Stimulated activated CD4-positive, alpha-beta T cell treated with anti-CD3 and anti-CD28 coated beads, Interleukin-12 subunit alpha, Interleukin-12 subunit beta, amount 100 ng/mL, for 48 hours (primary cell): ENCODE results near the gene NDRG2.

Source experiments
- DNase-seq, 3 donors: peaks; one replicate each; pipeline ENCODE4 v3.0.0-alpha.2; 2020; ENCODE audit warnings: low read depth in 2 of 3, low spot score in 1 of 3

The NDRG2 gene

GRCh38 chr14:21036751-21037150 lies 11.9 kb upstream of the NDRG2 start:
- no peak for DNase-seq

- no peak for DNase-seq
Measured at GRCh38 chr14:21034707-21035106, 9.8 kb upstream of the NDRG2 start, which contains the start of gene RNASE13. TSS of gene RNASE13 (minus strand) at chr14:21034807. CDS start at chr14:21034288, 519 bp downstream.

- no peak for DNase-seq
Measured at GRCh38 chr14:21033133-21033698, 8.4 kb upstream of the NDRG2 start.

- DNase-seq = no peak
Measured at GRCh38 chr14:21032326-21033132, 7.7 kb upstream of the NDRG2 start.

- DNase-seq = no peak
Measured at GRCh38 chr14:21030531-21030930, 5.7 kb upstream of the NDRG2 start.

- no peak for DNase-seq
Measured at GRCh38 chr14:21029917-21030316, 5.1 kb upstream of the NDRG2 start, which contains the start of gene TPPP2. TSS of gene TPPP2 (plus strand) at chr14:21030217. CDS start at chr14:21030582, 365 bp downstream.

- DNase-seq = no peak
Measured at GRCh38 chr14:21026988-21027315, 2.1 kb upstream of the NDRG2 start.

- DNase-seq = no peak
Measured at GRCh38 chr14:21026274-21026987, 1.6 kb upstream of the NDRG2 start.

GRCh38 chr14:21025371-21026273 lies 761 bp upstream of the NDRG2 start:
- DNase-seq = no peak

- DNase-seq = no peak
Measured at GRCh38 chr14:21023817-21024584, 860 bp downstream of the NDRG2 start.

GRCh38 chr14:21023174-21023573 lies 1.7 kb downstream of the NDRG2 start:
- DNase-seq = no peak

GRCh38 chr14:21022686-21023085 lies 2.2 kb downstream of the NDRG2 start:
- no peak for DNase-seq

GRCh38 chr14:21020977-21021545 lies 3.8 kb downstream of the NDRG2 start:
- DNase-seq = no peak

GRCh38 chr14:21019366-21019765 lies 5.5 kb downstream of the NDRG2 start:
- no peak for DNase-seq

- no peak for DNase-seq
Measured at GRCh38 chr14:21018781-21019180, 6.1 kb downstream of the NDRG2 start.

GRCh38 chr14:21018286-21018685 lies 6.6 kb downstream of the NDRG2 start:
- DNase-seq = no peak

- no peak for DNase-seq
Measured at GRCh38 chr14:21017528-21018245, 7.2 kb downstream of the NDRG2 start.

- no peak for DNase-seq
Measured at GRCh38 chr14:21016413-21017190, 8.3 kb downstream of the NDRG2 start.

- DNase-seq = no peak
Measured at GRCh38 chr14:21015312-21015711, 9.5 kb downstream of the NDRG2 start.
